HG02943 (cell line): ENCODE measurements around the gene CNTNAP5.

Source experiments
- ATAC-seq: cut with Tn5 transposase; IDR thresholded peaks from one replicate; pipeline ENCODE4 v1.9.1; 2021; ENCODE audit warnings: mild to moderate bottlenecking, low read depth, moderate library complexity; ENCODE audit not compliant: unreplicated experiment

CNTNAP5 gene

DNA sequence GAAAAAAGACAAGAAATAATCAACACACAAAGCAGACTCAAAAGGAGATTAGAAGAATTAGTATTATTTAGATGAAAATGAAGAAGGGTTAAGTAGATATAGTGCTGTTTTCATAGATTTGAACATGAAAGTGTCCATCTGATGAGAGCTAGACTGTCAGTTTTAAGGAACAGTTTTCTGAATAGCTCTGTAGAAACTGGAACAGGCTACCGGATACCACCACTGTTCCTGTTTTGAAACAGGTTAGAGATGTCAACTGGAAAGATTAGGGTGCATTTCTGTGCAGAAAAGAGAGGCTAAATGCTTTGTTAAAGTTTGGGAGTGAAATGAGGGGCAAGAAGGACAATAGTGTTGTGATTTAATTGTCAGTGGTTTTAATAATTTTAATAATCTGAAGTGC is 908.8 kb downstream of the CNTNAP5 start:
- no peak for ATAC-seq

DNA sequence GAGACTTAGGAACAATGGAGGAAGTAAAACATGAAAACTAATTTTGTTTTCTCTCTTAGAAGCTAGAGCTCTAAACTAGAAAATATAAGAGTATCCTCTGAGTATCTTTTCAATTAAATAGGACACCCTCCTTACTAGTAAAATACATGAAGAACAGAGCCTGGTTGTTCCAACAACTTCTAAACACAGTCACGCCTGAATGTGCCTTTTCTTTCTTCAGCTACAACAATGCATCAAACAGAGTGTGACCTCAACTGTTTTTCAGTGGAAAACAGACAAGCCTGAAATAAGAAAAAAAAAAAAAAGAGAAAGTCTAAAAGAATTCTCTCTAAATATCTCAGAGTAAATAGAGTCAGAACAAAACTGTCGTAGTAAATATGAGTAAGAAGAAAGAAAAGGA is 928.8 kb downstream of the CNTNAP5 start:
- ATAC-seq, result no peak

DNA sequence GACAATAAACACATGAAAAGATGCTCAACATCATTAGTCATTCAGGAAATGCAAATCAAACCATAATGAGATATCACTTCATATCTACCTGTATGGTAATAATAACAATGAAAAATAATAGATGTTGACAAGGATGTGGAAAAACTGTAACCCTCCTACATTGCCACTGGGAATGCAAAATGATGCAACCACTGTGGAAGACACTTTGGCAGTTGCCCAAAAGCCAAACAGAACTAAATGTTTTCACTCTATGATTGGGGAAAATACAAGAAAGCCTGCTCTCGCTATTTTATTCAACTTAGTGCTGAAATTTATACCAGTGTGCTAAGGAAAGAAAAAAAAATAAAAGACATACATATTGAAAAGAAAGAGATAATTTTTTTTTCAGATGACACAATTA is 934.5 kb downstream of the CNTNAP5 start:
- ATAC-seq, result no peak

DNA sequence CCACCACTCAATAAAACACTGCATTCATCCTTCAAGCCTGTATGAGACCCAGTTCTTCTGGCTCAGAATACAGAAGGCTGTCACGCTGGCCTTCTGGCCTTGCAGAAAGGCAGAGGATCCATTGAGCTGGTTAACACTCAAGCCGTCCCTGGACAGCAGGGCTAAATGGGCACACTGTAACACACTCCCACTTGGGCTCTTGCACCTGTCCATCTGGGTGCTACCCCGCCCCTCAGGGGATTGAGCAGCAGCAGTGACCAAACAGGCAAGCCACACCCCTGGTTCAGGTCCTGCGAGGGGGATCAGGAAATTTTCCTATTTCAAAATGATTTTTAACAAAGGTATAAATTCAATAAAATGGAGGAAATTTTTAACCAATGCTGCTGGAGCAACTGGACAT is 936.0 kb downstream of the CNTNAP5 start:
- ATAC-seq, result no peak
